NCI-H774 (cell line): ENCODE measurements around the gene GAPDH.
"Not testable (repeated sequence)": the region's sequence is repeated elsewhere in the genome, so short reads cannot be mapped to it uniquely, and the experiment has no call there.

Experiments used
- DNase-seq: peaks from one replicate; lab custom pipeline; 2025; lab: John Stamatoyannopoulos, UW

The GAPDH gene

DNA sequence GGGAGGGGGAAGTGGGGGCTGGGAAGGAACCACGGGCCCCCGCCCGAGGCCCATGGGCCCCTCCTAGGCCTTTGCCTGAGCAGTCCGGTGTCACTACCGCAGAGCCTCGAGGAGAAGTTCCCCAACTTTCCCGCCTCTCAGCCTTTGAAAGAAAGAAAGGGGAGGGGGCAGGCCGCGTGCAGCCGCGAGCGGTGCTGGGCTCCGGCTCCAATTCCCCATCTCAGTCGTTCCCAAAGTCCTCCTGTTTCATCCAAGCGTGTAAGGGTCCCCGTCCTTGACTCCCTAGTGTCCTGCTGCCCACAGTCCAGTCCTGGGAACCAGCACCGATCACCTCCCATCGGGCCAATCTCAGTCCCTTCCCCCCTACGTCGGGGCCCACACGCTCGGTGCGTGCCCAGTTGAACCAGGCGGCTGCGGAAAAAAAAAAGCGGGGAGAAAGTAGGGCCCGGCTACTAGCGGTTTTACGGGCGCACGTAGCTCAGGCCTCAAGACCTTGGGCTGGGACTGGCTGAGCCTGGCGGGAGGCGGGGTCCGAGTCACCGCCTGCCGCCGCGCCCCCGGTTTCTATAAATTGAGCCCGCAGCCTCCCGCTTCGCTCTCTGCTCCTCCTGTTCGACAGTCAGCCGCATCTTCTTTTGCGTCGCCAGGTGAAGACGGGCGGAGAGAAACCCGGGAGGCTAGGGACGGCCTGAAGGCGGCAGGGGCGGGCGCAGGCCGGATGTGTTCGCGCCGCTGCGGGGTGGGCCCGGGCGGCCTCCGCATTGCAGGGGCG is at the start of gene GAPDH:
GAPDH (plus strand) TSS at position 595 of the 772 bp plus-strand sequence. CDS start 316 bp downstream, outside the sequence.
- DNase-seq, result peak; percentile 98

DNA sequence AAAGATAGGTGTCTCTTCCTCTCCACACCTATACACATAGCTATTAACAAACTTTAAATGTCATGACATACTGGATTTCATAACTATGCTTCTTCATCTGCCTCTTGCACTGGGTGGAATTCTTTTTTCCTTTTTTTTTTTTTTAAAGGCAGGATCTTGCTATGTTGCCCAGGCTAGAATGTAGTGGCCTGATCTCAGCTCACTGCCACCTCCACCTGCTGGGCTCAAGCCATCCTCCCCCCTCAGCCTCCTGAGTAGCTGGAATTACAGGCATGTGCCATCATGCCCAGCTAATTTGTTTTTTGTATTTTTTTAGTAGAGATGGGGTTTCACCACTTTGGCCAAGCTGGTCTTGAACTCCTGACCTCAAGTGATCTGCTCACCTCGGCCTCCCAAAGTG is 46.1 kb upstream of the GAPDH start:
- no peak for DNase-seq

DNA sequence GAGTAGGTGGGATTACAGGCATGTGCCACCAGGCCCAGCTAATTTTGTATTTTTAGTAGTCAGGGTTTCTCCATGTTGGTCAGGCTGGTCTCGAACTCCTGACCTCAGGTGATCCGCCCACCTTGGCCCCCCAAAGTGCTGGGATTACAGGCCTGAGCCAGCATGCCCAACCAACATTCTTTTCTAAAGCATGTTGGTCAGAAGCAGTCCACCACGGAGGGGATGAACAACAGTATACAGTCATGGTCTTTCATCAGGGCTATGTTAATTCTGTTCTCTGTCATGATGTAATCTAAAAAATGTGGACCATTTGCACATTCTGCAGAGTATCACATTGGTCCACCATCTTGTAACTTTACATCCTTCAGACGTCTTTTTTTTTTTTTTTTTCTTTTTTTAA is 44.9 kb upstream of the GAPDH start:
- no peak for DNase-seq

DNA sequence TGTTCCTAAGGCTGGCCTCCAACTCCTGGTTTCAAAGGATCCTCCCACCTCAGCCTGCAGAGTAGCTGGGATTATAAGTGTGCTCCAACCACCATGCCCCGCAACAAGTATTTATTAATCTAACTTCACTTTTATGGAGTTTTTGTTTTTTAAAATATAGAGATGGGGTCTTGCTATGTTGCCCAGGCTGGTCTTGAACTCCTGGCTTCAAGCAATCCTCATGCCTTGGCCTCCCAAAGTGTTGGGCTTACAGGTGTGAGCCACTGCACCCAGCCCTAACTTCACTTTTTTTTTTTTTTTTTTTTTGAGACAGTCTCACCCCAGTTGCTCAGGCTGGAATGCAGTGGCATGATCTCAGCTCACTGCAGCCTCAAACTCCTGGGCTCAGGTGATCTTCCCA is 43.6 kb upstream of the GAPDH start:
- DNase-seq, result not testable (repeated sequence)

DNA sequence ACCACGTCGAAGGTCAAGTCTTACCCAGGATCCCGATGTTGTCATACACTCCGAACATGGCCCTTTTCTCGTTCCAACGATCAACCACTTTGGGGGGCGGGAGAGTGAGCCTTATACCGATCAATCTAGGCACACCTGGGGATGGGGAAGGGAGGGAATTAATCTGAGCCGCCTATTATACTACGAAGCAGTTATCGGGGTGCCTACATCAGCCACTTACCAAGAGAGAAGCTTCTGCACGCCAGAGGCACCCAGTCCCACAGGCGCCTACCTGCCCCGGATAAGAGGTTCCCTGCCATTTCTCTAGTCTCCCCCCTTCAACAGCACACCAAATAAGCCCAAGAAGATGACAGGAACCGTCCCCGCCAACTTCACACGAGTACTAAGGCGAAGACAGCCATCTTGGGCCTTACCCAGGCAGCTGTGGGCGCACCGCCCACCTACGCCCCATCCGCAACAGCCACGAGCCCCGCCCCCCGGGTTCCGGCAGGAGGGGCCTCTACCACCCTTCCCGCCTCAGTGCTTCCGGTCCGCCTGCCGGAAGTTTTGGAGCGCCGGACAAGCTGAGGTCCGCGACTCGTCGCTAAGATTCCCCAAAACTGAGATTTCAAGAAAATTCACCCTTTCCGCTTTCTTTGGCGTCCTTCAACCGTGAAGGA is 41.4 kb upstream of the GAPDH start, which contains the start of gene MRPL51:
MRPL51 (minus strand) TSS at position 425 of the 659 bp plus-strand sequence; CDS start at position 299, 126 bp downstream.
- peak; percentile 97 for DNase-seq

DNA sequence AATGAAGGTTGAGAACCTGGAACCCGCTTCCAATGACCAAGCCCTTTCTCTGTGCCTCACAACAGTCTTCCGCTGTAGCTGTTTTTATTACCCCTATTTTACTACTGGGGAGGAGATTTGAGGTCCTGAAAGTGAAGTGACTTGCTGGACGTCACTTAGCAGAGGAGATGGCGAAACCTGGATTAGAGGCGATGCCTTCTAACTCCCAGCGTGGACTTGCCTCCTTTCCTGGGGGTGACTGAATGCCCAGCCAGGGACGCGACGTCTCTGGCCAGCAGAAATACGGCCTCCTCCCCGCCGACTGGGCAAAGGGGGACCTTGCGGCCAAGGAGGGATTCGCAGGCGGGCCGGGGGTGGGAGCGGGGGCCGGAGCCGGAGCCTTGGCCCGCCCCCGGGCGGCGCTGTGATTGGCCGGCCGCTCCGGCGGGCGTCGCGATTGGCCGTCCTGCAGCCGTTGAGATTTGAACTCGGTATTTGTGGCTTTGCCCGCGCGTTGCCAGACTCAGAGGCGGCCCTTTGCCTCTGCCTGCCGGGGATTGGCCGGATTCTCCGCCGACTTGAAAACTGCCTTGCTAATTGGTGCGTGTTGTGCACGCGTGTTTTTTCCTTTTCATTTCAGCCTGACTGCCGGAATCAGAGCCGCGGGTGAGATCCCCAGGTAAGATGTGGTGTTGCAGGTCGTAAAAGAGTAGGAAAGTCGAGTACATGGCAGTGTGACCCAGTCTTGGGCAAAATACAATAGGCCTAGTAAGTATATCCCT is 40.6 kb upstream of the GAPDH start, which contains the start of gene NCAPD2:
NCAPD2 (plus strand) TSS at position 606 of the 761 bp plus-strand sequence. CDS start 997 bp downstream, outside the sequence.
- DNase-seq, result peak; percentile 98

DNA sequence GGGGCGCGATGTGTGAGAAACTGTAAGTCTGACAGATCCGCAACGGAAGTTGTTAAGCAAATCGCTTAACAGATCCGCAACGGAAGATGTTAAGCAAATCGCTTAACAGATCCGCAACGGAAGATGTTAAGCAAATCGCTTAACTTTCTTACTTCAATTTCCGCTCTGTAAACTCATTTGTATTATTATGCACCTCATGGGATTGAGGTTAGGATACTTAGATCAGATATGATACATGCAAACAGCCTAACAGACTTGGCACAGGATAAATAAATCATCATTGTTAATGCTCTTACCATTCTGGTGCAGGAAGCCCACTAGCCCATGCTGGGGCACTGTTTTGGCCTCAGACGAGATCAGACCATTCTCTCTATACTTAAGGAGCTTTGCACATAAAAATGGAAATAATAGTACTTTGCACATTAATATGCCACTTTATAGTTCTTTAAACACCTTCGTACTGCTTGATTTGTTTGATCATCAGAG is 40.0 kb upstream of the GAPDH start:
- no peak for DNase-seq

DNA sequence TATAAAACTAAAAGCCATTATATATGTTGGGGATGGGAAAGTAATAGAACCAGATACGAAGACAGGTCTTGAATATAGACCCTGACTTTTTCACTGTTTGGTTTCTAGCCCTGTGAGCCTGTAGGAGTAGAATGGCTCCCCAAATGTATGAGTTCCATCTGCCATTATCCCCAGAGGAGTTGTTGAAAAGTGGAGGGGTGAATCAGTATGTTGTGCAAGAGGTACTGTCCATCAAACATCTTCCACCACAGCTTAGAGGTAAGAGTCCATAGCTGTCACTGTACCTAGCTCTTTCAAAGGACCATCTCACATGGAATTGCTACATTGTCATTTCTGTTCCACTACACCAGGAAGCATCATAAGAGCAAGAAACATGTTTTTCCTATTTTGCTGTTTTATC is 39.3 kb upstream of the GAPDH start:
- no peak for DNase-seq

DNA sequence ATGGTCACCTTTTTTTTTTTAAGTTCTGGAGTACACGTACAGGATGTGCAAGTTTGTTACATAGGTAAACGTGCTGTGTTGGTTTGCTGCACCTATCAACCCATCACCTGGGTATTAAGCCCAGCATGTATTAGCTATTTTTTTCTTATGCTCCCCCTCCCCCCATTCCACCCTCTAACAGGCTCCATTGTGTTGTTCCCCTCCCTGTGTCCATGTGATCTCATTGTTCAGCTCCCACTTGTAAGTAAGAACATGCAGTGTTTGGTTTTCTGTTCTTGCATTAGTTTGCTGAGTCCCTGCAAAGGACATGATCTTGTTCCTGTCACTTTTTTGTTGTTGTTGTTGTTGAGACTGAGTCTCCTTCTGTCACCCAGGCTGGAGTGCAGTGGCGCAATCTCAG is 37.0 kb upstream of the GAPDH start:
- not testable (repeated sequence) for DNase-seq

DNA sequence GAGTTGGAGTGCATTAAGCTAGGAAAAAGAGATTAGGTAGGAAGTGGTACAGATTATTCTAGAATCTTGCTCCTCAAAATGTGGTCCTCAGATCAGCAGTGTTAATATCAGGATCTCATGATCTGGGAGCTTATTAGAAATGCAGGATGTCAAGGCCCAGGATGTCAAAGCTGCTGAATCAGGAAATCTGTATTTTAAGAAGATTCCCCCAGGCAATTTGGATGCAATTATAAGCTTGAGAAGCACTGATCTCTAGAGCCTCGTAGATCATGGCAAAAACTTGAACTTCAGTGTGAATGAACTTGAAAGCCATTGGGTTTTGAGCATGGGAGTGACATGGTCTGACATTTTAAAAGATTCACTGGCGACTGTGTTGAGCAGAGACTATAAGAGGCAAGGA is 33.9 kb upstream of the GAPDH start:
- DNase-seq, result no peak

DNA sequence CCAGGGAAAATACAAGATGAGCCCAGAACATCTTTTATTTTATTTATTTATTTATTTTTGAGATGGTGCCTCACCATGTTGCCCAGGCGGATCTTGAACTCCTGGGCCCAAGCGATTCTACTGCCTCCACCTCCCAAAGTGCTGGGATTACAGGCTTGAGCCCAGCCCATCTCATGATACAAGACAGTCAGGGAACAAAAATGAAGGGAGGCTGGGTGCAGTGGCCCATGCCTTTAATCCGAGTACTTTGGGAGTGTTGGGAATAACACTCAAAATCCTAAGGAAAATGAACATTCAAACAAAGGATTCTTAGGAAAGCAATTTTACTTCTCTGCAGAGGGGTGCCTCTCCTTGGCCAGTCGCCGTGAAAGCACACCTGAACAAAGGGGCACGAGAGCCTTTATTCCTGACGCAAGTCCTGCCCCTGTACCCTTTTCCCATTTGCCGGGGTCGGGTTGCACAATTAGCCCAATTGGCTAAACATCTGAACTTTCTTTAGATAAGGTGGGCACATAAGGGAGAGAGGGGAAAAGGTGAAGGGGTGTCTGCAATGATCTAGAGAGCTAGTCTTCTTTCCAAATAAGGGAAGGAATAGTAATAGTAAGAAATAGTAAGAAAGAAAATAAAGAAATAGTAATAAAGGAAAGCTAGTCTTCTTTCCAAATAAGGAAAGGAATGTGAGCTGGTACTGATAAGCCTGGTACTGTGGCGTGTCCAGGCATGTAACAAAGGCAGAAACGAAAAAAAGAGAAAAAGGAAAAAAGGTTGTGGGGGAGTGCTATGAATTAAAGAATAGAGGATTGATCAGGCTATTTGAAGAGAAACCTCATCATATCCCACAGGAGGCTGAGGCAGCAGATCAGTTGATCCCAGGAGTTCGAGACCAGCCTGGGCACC is 27.0 kb upstream of the GAPDH start:
- DNase-seq, result no peak

DNA sequence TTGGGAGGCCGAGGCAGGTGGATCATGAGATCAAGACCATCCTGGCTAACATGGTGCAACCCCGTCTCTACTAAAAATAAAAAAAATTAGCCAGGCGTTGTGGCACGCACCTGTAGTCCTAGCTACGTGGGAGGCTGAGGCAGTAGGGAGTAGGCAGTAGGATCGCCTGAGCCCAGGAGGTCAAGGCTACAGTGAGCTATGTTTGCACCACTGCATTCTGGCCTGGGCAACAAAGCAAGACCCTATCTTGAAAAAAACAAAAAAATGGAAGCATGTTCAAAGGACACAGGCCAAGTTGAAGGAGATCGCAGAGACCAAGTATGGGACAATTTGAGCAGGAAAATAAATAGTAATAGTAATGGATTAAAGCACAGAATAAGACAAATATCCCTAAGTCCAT is 26.2 kb upstream of the GAPDH start:
- no peak for DNase-seq

DNA sequence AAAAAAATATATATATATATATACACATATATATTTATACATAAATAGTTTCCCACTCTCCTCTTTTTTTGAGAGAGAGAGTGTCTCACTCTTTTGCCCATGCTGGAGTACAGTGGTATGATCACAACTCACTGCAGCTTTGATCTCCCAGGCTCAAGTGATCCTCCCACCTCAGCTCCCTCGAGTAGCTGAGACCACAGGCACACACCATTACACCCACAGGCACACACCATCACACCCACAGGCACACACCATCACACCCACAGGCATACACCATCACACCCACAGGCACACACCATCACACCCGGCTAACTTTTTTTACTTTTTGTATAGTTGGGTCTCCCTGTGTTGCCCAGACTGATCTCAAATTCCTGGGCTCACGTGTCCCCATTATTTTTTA is 14.1 kb upstream of the GAPDH start:
- no peak for DNase-seq

DNA sequence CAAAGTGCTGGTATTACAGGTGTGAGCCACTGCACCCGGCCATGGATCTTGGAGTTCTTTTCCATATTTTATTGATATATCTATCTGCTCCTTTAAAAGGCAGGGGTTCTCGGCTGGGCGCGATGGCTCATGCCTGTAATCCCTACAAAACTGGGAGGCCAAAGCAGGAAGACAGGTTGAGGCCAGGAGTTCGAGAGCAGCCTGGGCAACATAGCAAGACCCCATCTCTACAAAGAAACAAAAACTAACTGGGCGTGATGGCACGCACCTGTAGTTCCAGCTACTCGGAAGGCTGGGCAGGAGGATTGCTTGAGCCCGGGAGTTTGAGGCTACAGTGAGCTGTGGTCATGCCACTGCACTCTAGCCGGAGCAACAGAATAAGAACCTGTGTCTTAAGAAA is 12.1 kb upstream of the GAPDH start:
- no peak for DNase-seq

DNA sequence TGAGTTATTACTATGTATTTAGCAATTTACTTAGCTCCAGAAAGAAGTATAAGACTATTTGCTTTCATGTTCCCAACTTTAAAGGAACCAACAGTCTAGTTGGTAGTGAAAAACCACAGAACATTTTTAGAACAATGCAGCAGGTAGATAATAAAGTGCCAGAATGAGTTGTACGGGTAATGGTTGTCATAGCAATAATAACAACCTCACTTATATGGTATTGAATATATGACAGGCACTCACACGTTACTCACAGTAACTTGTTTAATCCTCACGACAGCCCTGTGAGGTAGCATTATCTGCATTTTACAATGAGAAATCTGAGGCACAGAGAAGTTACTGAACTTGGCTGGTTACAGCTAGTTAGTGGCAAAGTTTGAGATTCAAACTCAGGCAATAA is 10.6 kb upstream of the GAPDH start:
- DNase-seq, result no peak

DNA sequence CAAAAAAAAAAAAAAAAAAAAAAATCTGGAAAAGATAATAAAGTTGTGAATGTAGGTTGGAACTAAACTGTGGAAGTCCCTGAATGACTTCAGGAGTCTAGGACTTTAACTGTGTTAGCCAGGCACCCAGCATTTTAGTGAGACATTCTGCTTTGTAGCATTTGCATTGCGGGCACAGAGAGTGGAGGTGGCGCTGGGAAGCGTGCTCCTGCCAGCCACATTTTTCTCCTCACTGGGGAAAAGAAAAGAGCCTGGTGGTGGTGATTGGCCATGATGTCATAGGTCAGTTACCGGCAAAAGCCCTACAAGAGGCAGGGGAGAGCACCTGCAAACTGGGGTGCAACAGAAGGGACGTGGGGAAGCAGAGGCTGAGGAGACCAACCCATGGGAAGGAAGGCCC is 9.7 kb upstream of the GAPDH start:
- DNase-seq, result no peak

DNA sequence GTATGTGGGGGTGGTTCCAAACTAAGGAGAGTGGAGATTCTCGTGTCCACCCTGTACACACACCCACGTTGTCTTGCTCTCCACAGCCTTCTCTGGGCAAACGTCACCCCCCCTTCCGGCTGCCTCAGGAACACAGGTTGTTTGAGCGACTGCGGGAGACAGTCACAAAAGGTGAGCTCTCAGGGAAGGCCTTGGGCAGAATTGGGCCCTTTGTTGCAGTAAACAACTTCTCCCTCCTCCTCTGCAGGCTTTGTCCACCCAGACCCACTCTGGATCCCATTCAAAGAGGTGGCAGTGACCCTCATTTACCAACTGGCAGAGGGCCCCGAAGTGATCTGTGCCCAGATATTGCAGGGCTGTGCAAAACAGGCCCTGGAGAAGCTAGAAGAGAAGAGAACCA is 8.1 kb upstream of the GAPDH start:
- DNase-seq, result no peak

DNA sequence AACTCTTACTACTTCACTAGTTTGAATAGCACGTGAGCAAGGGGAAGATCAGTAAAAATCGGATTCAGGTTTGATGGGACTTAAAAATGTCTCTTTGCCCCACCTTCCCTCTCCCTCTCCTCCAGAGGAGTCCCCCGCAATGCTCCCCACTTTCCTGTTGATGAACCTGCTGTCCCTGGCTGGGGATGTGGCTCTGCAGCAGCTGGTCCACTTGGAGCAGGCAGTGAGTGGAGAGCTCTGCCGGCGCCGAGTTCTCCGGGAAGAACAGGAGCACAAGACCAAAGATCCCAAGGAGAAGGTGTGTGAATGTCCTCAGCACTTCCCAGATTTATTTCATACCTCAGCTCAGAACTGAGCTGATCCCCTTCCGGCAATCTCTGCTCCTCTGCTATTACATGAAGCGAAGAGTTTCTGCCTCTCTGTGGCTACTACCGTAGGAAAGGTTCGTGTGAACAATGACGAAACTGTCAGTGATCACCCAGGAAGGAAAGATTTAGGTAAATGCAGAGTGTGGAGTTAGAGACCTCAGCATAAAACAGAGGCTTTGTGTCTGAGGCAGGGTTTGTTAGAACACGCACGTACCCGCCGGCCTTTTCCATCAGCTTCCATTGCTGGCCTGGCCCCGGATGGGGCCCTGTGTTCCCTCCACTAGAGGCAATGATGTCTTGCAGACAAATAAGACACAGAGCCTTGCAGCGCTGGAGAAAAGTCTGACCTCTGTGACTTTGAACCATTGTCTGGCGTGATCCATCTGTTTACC is 7.4 kb upstream of the GAPDH start:
- no peak for DNase-seq

DNA sequence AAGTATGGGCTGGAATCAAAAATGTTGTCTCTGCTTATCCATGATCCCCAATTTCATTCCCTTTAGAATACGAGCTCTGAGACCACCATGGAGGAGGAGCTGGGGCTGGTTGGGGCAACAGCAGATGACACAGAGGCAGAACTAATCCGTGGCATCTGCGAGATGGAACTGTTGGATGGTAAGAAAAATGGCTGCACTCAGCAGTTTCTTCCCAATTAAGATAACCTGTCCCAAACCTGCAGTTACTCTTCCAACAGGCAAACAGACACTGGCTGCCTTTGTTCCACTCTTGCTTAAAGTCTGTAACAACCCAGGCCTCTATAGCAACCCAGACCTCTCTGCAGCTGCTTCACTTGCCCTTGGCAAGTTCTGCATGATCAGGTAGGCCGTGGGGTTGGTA is 6.6 kb upstream of the GAPDH start:
- DNase-seq, result no peak

DNA sequence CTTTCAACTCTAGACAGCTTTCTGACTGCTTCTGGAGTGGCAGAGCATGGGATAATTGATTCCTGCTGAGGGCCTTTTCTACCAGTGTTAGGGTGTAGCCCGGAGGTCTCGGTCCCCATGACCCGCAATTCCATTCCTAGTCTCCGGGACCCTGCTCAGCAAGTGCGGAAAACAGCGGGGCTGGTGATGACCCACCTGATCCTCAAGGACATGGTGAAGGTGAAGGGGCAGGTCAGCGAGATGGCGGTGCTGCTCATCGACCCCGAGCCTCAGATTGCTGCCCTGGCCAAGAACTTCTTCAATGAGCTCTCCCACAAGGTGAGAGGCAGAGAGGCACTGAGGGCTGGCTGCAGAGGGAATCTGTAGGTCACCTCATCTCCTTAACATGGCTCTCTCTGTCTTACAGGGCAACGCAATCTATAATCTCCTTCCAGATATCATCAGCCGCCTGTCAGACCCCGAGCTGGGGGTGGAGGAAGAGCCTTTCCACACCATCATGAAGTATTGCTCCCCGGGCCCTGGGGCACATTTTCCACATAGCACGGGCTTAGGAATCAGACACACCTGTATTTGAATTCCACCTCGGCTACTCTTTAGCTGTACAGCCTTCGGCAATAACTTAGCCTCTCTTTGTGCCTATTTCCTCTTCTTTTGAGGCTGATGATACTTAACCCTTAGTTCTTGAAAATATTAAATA is 5.6 kb upstream of the GAPDH start:
- no peak for DNase-seq
